A204.1 (cell line): Measurements from ENCODE around the gene SIPA1L3.
A peak's percentile ranks its signal among the peaks of the same experiment; 100 is the strongest.
"Not testable (repeated sequence)": the region's sequence is repeated elsewhere in the genome, so short reads cannot be mapped to it uniquely, and the experiment has no call there.

Experiments
- FAIRE-seq: peaks from 2 replicates; lab custom pipeline; 2012; peaks lifted over from hg19 to GRCh38; lab: Jason Lieb, UNC

Gene SIPA1L3

GRCh38 chr19:37906869-37907734 is at the start of gene SIPA1L3:
Gene SIPA1L3, plus strand, starts transcription at chr19:37907208. Its CDS starts 174,358 bp downstream, at chr19:38081566.
- FAIRE-seq = peak; percentile 72

DNA sequence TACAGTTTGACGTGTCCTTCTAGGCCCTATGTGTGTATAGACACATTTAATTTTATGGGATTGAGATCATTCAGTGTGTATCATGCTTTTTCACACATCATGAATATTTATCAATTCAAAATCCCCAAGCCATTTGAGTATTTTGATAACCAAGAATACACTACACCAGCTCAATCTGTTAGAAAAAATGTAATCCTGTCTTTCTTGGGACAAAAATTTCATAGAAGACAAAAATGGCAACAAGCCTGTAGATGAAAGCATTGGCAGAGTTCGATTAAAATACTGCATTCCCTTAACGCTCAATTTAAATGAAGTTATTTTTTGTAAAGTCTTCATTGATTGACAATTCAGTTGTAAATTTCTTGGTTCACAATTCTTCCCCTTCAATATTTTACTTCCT is 42.5 kb upstream of the SIPA1L3 start:
- FAIRE-seq = no peak

DNA sequence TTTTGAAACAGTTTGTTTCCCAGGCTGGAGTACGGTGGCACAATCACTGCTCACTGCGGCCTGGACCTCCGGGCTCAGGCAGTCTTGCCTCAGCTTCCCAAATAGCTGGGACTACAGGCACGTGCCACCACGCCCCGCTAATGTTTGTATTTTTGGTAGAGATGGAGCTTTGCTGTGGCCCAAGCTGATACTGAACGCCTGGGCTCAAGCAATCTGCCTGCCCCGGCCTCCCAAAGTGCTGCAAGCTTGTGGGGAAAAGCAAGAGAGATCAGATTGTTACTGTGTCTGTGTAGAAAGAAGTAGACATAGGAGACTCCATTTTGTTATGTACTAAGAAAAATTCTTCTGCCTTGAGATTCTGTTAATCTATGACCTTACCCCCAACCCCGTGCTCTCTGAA is 41.1 kb upstream of the SIPA1L3 start:
- not testable (repeated sequence) for FAIRE-seq

GRCh38 chr19:37867831-37868230 is 39.2 kb upstream of the SIPA1L3 start:
- FAIRE-seq = no peak

- no peak for FAIRE-seq
These were observed 37.2 kb upstream of the SIPA1L3 start for GRCh38 chr19:37869766-37870340.

DNA sequence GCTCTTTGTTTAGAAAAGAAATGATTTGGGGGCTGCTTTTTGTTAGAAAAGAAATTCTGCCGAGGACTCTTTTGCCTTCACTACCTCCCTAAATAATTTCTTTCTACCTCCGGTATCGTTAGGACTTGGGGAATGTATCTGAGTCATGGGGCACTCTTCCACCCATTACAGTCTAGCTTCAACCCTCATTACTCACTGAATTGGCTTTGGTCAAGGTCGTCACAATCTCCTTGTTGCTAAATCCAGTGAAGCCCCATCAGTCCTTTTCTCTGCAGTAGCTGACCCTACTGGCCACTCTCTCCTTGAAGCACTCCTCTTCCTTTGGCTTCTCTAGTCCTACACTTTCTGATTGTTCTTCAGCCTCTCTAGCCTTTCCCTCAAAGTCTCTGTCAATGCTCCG is 34.6 kb upstream of the SIPA1L3 start:
- no peak for FAIRE-seq

DNA sequence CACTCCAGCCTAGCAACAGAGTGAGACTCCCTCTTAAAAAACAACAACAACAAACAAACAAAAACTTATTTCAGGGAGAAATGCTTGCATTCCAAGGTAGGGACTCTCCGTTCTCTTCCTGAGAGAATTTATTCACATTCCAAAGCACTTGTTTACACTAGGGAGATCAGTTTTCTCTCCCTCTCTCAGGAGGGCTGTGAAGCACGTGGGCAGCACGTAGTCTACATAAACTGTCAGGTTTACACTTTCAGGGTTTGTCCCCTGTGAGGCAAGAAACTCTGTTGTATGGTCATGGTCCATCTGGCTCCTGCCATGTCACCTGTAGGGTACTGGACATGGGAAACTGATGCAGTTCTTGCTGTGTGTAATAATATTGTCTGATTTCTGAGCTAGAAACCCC is 32.2 kb upstream of the SIPA1L3 start:
- FAIRE-seq = no peak

GRCh38 chr19:37876032-37876431 is 31.0 kb upstream of the SIPA1L3 start:
- no peak for FAIRE-seq

DNA sequence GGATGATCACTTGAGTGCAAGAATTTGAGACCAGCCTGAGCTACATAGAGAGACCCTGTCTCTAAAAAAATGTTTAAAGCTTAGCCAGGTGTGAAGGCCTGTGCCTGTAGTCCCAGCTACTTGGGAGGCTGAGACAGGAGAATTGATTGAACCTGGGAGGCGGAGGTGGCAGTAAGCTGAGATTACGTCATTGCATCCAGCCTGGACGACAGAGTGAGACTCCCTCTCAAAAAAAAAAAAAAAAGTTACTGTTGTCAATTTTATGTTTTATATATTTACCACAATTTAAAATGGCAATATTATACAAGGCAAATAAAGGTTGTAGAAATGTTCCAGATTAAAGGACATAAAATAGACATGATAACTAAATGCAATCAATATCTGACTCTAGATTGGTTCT is 29.9 kb upstream of the SIPA1L3 start:
- no peak for FAIRE-seq

DNA sequence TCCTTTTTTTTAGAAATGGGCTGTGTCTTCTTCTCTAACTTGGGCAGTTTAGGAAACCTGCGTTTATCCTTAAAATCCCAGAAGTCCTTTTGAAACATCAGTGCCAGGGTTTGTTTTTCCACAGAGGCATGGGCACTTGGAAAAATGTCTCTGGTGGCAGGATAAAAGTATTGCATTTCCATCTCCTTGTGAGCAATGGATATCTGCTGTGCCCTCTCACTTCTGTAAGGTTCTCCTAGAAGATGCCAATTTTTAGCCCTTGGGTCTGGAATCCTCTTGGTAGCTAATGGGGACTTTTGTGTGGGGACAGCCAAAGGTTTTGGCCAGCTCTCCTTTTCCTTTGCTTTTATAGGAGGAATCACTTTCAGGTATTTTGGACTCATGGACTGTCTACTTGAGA is 21.6 kb upstream of the SIPA1L3 start:
- FAIRE-seq = no peak

- no peak for FAIRE-seq
These were observed 20.4 kb upstream of the SIPA1L3 start for GRCh38 chr19:37886571-37886970.

GRCh38 chr19:37893845-37894575 is 13.0 kb upstream of the SIPA1L3 start:
- no peak for FAIRE-seq

- FAIRE-seq = no peak
These were observed 10.8 kb upstream of the SIPA1L3 start for GRCh38 chr19:37896180-37896579.

- FAIRE-seq = no peak
These were observed 7.6 kb upstream of the SIPA1L3 start for GRCh38 chr19:37899453-37899852.

GRCh38 chr19:37899966-37900365 is 7.0 kb upstream of the SIPA1L3 start:
- no peak for FAIRE-seq

DNA sequence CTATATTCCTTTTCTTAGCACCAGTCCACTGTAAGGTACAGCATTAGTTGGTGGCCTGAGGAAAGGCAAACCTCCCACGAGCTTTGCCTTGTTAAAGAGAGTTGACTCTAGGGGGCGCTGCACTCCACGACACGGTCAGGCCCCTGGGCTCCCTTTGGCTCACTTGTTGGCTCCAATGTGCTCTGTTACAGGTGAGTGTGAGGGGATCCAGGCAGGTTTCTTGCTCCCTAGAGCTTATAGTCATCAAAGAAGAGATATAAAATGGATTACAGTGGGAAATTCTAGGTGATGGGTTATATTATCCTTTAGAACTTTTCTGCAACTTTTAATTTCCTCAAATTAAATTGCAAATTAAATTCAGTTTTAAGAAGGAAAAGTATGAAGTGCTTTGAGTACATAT is 4.3 kb upstream of the SIPA1L3 start:
- FAIRE-seq = peak; percentile 6

GRCh38 chr19:37903096-37903495 is 3.9 kb upstream of the SIPA1L3 start:
- FAIRE-seq = no peak

GRCh38 chr19:37905946-37906868 is 801 bp upstream of the SIPA1L3 start, which contains the start of gene WDR87:
Gene WDR87, minus strand, starts transcription at chr19:37906594. Its CDS starts 8,355 bp downstream, at chr19:37898239.
- no peak for FAIRE-seq

DNA sequence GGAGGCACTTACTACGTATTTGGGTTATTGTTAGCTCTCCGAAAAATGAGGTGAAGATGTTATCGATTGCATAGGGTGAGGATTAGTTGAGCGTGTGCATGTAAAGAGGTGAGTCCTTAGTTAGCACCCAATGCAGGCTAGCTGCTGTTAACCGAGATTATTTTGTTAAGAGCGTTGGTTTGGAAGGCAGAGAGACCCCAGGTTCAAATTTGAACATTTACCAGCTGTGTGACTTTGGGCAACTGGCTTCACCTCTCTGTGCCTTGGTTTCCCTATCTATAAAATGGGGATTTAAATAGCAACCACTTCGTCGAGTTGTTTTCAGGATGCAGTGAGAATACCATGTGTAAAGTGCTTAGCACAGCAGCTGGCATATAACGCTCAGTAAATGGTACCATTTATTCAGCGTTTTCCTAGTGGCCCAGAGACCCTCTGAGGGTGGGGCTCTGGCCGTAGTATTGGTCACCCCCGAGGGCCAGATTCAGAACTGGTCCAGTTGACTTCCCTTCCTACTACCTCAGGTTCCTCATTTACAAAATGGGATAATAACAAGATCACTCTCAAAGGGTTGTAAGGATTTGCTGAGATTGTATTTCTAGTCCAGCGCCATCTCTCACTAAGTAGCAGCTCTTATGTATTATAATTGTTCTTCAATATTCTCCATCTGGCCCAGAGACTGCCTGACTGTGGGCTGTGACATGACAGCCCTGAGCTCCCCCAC is 887 bp downstream of the SIPA1L3 start:
- no peak for FAIRE-seq

DNA sequence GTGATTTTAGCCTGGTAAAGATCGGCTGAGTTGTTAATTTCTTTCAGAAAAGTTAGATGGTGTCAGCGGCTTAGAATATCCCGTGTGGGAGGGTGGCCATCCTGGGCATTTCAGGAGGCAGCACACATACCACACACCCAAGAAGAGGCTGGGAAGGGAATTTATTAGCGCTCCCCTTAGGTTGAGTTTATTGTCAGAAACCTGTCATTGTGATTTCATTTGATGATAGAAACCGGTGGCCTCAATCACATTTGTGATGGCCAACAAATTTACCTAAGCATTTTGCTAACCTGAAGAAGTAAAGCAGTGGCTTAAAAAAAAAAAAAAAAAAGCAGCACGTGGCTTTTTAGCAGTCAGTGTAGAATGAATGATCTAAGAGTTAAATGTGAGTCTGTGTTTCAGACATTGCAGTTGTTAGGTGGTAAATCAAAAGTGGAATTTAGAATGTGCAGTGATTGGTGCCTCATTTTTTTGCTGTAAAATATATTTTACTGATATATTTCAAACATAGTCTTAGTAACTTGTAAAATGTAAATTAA is 2.7 kb downstream of the SIPA1L3 start:
- FAIRE-seq = no peak

DNA sequence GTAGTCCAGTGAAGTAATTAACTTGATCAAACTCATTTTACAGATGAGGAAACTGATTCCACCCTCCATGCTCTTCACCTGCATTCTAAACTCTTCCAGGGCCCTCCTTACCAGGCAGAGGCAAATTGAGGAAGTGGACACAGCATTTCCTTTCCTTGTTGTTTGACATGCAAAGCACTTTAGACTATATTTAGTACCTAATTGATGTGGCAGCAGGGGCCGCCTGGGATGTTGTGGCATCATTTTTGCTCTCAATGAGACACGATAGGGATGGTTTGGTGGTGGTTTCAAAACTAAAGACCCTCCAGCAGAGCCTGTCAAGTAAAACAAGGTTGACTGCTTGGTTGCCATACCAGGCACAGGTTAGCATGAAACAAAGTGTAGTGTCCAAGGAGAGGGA is 7.9 kb downstream of the SIPA1L3 start:
- no peak for FAIRE-seq
